Germinal center (tissue), 1 donor: ENCODE measurements around the gene PRR16.

Experiments
- DNase-seq: peaks from one replicate; pipeline ENCODE4 v3.0.0; 2012; ENCODE audit warnings: mixed read lengths, low spot score

Gene PRR16

DNA sequence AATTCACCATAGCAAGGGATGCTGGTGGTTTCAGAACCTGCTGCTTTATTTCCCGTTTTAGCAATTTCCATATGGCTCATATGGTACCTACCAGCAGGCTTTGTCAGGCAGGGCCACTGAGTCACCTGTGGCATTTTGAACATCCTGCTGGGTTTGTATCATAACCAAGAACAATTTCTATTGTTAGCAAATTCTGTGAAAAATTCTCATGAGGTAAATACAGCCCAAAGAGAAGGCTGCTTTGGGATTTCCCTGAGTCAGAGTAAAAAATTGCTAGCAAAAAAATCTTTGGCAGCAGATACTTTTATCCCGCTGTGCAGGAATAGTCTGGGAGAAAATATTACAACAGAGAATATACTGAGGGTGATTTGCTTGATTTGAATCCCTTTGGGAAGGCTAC lies 52.7 kb downstream of the PRR16 start:
- DNase-seq, result no peak

DNA sequence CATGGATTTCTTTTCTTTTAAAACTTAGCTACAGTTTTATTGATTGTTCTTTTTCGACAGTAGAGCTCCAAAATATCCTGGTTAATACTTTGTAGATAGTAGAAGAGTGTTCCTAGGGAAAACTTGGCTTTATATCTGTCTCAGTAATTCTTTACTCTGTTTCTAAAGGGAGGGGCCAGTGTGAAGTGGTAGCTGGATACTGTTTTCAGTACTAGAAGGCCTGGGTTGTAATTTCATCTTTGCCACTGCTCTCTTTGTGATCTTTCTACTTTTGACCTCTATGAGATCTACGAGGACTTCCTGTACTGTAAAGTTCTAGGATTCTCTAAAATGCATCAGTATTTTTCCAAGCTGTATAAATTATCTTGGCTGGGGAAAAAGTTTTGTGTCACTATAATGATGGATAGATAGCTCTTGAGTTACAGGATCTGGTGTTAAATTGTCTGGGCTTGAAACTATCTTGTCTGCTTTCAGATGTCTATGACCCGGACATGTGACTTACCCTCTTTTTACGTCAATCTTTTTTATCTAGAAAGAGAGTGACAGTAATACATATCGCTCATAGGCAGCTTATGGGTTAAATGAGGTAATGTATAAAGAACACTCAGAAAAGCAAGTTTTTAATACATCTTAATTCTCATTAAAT lies 53.6 kb downstream of the PRR16 start:
- DNase-seq, result no peak

DNA sequence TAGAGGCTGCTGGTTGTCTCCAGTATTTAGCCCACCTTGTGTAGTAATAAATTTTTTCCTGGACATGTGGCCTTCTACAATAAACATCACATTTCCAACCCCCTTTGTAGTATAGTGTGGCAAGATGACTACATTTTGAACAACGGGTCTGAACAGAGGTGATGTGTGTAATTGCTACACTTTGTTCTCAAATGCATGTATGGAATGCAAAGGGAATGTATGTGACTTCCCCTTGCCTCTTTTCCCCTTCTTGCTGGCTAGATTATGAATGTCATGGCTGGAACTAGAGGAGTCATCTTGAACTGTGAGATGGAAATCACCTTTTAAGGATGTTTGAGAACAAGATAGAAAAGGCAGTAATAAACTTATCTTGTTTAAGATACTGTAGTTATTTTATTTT lies 54.5 kb downstream of the PRR16 start:
- no peak for DNase-seq

DNA sequence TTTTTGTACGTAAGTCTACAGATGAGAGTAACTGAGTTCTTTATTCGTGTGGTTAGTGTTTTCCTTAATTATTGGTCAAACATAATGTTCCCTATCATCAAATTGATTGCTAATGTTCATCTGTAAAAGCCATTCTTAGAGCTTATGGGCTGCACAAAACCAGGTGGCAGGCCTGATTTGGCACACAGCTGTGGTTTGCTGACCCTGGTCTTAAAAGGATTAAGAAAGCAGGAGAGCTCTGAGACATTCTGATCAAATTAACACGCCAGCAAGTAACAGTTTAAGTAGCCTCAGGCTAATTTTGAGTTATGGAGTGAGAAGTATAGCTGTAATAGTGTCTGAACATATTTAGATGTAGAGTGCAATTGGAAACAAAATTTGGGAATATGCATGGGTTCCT lies 63.2 kb downstream of the PRR16 start:
- no peak for DNase-seq

DNA sequence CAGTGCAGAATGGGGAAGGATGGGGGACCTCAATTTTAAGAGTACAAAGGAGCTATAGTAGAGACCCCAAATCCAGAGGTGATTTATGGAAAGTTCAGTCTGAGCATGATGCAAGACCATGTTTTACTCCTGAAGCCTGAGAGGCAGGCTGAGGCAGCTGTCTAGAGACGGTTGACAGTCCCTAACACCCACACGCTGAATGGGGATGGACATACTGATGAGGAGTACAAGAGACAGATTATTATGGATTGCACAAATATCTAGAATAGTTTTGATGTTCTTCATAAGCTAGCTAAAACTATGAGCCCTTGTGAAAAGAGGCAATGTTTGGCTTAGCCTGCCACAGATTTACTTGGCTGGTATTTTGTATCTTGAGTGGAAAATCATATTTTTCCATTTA lies 64.5 kb downstream of the PRR16 start:
- no peak for DNase-seq

DNA sequence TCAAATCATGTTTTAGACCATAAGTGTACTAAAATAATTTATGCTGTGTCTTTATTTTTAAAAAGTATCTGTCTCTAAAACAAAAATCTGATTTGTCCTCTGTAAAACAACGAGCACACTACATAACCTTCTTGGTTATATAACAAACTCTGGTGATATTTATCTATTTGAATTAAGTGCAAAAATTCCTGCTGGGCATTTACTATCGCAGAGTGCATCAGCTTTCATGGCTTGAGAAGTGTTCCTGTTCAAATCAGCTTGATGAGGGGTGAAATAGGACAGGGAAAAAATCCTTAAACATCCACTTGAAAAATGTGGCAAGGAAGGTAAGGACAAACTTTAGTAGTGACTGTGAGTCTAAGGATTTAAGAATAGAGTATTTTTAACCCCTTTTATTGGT lies 65.3 kb downstream of the PRR16 start:
- DNase-seq, result no peak

DNA sequence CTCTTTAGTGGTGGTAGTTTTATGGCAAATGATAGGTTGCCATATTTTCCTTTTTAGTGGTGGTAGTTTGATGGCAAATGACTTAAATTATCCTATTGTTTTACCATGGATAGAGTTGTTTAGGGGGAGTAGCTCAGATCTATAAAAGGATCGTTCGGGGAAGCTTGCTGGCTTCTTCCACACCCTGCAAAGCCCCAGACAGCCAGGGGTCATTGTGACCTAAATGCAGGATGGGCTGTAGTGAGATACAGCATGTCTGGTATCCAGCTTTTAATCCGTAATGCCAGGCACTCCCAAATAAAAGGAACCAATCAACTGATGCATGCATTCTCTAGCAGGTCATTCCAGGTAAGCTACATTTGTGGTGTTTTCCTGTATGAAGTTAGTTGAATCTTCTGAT lies 67.1 kb downstream of the PRR16 start:
- DNase-seq, result no peak

DNA sequence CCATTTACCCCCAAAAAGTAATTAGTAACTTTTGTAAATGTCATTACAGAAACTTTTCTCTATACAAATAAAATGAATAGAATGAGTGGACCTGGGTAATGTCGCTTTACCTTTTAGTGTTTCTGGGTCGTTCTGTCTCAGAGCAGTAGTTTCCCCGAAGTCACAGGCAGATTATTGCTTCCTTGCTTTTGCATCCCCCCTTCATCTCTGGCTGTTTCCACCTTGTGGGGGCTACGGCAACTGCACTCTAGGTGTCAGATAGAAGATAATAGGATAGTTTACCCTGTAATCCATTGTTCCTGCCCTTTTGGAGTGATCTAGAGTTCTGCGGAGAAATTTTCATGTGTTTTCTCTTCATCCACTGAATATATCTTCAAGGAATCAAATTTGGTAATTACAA lies 68.7 kb downstream of the PRR16 start:
- DNase-seq, result no peak

DNA sequence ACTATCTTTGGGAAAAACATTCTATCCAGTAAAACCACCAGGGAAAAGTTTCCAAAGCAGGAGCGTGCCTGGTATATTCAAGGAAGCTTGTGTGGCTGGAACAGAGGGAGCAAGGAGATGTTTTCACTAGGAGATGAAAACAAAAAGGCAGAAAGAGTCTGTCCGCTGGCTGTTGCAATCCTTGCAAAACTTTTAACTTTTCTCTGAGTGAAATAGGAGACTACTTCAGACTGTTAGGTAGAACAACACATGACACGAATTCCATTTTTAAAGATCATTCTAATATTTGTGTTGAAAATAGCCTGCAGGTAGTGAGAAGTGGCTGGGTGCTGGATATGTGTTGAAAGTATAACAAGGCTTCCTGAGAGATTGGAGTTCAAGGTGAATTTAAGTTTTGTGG lies 69.5 kb downstream of the PRR16 start:
- DNase-seq, result no peak

DNA sequence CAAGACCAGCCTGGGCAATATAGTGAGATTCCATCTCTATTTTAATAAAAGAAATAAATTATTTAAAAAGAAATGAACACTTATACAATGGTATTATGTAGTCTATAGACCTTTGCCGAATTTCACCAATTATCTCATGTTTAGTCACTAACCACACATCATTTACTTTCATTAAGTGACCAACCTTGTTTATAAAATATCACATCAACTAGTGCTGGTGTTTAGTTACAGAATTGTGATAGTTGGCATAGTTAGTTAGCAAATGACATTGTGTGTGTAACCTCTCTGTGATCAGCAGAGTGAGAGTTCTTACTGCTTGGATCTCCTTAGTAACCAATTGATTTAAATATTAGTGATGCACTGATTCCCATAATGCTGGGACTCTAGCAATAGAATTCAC lies 71.8 kb downstream of the PRR16 start:
- no peak for DNase-seq

DNA sequence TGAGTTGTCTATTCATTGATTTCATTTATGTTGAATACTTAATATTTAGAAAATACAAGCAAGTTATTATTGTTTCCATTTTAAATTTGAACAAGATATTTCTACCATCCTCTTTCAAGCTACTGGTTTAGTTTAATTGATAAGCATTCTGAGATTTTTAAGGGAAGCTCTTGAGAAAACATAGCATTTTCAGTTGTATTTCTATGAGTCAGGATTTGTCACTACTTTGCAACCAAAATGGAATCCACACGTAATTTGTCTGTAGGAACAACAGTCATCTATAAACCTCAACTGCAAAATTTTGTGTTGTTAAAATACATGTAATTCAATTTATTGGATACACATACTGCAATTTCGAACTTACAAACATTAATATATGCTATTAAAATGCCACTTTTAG lies 74.0 kb downstream of the PRR16 start:
- no peak for DNase-seq

DNA sequence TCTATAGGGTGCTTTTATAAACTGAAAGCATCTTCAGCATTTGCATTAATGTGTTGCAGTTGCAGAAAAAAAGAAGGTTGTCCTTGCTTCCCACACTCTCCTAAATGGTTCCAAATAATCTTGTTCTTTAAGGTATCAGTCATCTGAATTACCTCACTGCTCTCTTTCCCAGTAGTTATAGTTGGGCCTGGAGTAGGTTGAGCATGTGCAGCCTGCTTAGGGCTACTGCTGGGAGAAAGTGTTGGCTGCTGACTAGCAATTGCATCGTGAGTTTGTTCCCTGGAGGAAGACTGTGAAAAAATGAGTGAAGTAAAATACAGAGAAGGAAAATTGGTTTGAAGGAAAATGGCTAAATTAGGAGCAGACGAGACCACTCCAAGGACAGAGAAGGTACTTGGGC lies 74.5 kb downstream of the PRR16 start:
- DNase-seq, result no peak

DNA sequence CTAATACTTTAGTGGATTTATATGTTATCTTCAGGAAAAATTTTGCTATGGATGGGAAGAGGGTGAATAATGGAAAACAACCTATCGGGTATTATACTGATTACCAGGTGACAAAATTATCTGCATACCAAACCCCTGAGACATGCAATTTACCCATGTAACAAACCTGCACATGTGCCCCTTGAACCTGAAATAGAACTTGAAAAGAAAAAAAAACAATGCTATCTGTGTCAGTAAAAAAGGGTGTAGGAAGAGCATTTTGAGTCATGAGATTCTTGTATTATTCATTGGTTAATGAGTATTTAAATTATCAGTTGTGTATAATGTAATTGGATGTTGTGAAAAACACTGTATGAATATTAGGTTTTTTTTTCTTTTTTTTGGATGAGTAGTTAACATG lies 75.4 kb downstream of the PRR16 start:
- DNase-seq, result no peak

DNA sequence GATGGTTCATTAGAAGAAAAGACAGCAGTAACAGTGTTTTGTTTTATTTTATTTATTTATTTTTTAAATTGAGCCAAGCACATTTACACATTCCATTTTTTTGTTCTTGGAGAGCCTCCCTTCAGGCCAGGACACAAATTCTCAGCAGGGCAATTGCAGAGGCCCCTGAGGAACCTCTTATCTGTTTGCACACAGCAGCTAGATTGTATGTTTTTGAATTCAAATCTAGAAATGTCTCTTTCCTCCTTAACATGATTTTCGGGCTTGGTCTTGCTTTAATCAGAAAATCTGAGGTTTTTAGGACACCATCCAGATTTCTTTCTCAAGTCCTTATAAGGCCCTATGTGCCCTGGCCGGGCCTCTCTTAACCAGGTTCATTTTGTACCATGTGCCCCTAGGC lies 76.0 kb downstream of the PRR16 start:
- DNase-seq, result no peak

DNA sequence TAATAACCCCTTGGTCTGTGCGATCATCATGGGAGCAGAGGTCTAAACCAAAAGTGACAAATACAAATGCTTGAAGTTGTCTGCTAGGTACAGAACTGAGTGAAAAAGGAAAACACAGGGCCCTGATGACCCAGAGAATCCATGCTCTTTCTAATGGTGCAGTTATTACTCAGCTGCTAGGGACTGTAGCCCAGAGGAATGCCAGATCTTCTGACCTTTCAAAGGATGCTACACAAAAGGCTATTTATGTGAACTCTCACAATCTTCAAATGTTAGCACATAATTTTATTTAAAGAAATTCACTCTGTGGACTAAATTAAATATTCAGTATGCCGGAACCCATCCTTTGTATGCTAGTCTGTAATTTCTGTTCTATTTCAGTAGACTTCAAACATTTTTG lies 79.9 kb downstream of the PRR16 start:
- DNase-seq, result no peak

DNA sequence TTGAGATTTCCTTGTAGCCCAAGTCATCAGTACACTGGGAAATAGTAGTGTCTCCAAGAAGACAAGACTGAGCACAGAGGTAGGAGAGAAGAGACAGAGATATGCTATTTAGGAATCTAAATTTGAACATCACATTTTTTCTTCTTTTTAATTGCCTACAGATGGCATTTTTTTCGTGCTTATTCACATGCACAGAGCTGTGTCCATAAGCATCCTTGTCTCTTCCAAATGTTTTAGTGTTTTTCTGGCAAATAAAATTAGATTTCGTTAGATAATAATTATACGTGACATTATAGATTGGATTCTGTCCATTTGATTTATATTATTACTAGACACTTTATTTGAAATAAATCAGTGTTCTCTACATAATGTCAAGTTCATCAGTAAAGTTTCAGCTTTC lies 80.9 kb downstream of the PRR16 start:
- DNase-seq, result no peak

DNA sequence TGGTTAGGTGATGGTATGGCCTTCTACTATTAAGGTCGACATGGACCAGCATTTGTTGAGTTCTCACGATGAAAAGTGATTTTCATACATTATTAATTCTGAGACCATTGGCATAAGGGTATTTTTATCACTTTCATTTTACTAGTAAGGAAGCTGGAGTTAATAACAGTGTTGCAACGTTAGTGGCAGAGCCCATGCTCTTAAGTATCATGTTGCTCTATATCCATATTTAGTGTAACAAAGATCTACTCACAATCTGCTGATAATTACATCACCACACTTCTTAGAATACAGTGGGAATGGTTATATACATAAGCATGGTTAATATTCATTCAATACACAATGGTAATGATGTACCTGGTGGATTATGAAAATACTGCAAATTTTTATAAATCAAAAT lies 81.9 kb downstream of the PRR16 start:
- no peak for DNase-seq

DNA sequence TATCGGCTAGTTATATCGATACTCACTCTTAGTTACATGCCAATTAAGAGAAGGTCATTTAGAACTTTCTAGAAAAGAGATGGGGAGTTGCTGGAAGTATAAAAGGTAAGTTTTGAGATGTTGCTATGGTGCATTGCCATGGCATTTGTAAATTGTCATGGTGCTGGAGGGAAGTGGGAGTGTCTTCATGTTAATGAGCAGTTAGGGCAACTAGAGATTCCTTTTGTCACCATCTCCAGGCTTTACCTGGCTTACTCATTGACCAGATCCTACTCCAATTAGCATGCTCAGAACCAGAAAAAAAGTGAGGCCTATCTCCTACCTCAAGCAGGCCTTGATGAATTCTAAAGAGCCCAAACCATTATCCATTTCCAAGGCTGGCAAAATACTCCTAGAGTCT lies 82.8 kb downstream of the PRR16 start:
- no peak for DNase-seq

DNA sequence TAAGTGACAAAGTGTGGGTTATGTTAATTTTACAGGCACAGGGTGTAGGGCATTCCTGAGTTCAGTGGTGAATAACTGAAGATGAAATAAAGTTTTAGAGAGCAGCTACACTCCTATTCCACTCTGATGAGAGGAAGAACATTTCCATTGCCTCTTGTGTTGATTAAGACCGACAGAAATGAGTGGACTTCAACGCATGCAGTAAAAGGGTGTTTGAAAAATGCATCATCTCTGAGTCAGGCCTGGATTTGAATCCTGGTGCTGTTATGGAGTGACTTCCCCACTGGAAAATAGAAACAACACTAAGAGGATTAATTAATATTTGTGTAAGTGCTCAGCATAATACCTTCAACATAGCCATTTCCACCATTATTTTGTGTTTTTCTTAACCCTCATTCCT lies 86.3 kb downstream of the PRR16 start:
- DNase-seq, result no peak

DNA sequence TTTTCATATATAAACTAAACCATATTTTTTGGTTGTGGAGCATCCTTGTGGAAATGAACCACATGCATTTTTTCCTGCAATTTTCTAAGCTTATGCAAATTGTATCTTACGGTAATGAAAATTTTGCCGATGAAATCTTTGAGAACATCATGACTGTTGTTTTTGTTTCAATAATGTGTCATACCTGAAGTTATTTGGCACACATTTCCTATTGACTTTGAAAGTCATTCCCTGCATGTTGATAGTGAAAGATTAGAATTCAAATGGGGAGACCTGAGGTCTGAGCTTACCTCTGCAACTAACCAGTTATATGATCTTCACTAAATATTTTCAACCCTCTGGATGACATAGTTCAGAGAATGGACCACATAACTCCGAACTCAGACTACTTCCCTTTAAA lies 88.5 kb downstream of the PRR16 start:
- DNase-seq, result no peak

DNA sequence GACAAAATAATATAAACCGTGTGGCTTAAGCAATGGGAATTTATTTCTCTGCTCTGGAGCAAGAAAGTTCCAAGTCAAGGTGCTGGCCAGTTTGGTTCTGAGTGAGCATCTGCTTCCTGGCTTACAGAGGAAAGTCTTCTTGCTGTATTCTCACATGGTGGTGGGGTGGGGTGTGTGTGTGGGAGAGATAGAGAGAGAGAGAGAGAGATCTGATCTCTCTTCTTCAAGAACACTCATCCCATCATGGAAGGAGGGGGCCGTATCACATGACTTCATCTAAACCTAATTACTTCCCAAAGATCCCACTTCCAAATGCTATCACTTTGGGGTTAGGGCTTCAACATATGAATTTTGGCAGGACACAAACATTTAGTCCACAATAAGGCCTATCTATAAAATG lies 91.2 kb downstream of the PRR16 start:
- no peak for DNase-seq

DNA sequence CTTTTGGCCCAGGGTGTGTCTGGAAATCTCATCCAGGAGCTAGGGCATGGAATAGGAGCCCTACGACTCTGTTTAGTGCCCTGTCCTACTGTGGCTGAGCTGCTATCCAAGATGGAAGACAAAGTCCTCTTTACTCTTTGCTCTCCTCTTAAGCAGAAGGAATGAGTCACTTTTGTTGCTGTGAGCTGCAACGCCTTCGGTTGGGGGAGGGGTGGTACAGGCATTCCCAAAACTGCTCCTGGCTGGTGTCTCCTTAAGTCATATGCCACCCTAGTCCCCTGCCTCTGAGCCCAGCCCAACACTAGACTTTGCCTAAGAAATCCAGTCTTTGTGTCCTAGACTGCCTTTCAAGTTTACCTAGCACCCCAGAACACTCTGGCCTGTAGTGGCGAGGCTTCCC lies 99.9 kb downstream of the PRR16 start:
- no peak for DNase-seq

DNA sequence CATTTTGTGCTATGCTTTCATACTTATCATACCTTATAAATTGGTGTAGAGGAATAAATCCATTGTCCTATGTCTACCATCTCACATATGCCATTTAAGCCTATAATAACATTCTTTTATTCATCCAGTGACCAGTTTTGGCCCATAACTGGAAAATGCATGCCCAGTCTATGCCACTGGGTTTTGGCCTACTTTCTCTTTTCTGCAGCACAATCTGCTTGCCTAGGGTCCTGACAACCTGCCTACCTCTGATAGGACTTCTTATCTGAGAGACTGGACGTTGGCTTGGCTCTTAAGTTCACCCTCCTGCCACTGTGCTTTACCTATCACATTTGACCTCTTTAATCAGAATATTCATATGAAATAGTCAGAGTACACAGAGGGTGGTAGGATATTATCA lies 103.0 kb downstream of the PRR16 start:
- no peak for DNase-seq

DNA sequence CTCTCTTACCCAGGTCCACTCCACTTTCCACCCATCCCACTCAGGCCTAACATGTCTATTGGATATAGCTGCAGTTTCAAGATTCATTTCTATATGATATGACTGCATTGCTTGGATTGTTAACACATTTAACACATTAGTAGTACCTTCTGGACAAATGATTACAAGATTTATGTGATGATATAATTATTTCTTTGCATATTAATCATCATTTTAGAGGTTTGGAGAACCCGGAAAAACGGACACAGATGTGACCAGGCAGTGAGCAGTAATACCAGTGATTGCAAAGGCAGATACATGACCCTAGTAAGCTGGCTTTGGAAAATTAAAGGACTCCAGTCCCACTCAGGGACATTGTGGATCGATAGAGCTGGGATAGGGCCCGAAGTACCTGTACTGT lies 103.8 kb downstream of the PRR16 start:
- DNase-seq, result no peak

DNA sequence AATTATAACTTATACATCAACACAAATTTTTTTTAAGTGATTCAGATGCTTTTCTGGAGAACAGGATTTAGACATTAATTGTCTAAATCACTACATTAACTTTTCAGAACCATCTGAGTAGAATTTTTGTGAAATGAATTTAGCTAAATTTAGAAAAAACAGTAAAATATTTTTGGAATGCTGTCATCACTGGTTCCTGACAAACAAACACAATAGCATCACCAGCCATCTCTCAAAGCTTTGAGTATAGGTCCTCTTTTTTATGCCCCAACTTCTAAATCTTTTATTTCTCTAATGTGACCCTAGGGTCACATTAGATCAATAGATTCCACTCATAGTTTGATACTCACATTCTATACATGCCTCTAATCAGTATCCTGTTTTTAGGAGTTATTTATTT lies 104.6 kb downstream of the PRR16 start:
- DNase-seq, result no peak
